ENCODE measurements around the gene TCTN3.

Gene TCTN3

GRCh38 chr10:95711492-95711891 lies 17.8 kb upstream of the TCTN3 start:
- no peak for DNase-seq (ENCODE audit: low read depth, low spot score)
- no peak for TF ChIP-seq CTCF (IDR thresholded peaks at IDR 0.05; ENCODE audit: insufficient read depth, low read length, missing control alignments)
- no peak overlapping the region for H3K4me3 ChIP-seq (ENCODE audit: low read depth, low read length)
- ChIA-PET POLR2A (no interaction called here), CTCF (no interaction called here)

- no peak for TF ChIP-seq CTCF (IDR thresholded peaks at IDR 0.05; ENCODE audit: insufficient read depth, low read length, missing control alignments)
- H3K4me3 ChIP-seq (ENCODE audit: low read depth, low read length) = no peak overlapping the region
- ChIA-PET POLR2A (no interaction called here), CTCF (interaction anchor here (3.5 to 3.7 kb wide), 2 partner anchors 13 to 135 kb away, joined by 19 to 39 read pairs; partner anchors contain the start of gene TCTN3)
- no peak for DNase-seq (ENCODE audit: low read depth, low spot score)
Measured at GRCh38 chr10:95706990-95707389, 13.3 kb upstream of the TCTN3 start.

- CTCF ChIA-PET = interaction anchor here (3.5 to 3.7 kb wide), 2 partner anchors 12 to 136 kb away, joined by 19 to 39 read pairs; partner anchors contain the start of gene TCTN3
- TF ChIP-seq CTCF (IDR thresholded peaks at IDR 0.05; ENCODE audit: insufficient read depth, low read length, missing control alignments) = no peak
- no peak overlapping the region for H3K4me3 ChIP-seq (ENCODE audit: low read depth, low read length)
- POLR2A ChIA-PET = no interaction called here
- DNase-seq (ENCODE audit: low read depth, low spot score) = no peak
Measured at GRCh38 chr10:95706573-95706972, 12.8 kb upstream of the TCTN3 start.

- no peak overlapping the region for H3K4me3 ChIP-seq (ENCODE audit: low read depth, low read length)
- DNase-seq (ENCODE audit: low read depth, low spot score) = no peak
- CTCF ChIA-PET = interaction anchor here (7.6 kb wide), 1 partner anchor 144 kb away, joined by 495 read pairs; no protein-coding TSS in a partner anchor
- no peak for TF ChIP-seq CTCF (IDR thresholded peaks at IDR 0.05; ENCODE audit: insufficient read depth, low read length, missing control alignments)
- POLR2A ChIA-PET = no interaction called here
Measured at GRCh38 chr10:95698415-95698814, 4.7 kb upstream of the TCTN3 start.

- TF ChIP-seq CTCF (IDR thresholded peaks at IDR 0.05; ENCODE audit: insufficient read depth, low read length, missing control alignments) = no peak
- ChIA-PET POLR2A (no interaction called here), CTCF (interaction anchor here (7.6 kb wide), 1 partner anchor 145 kb away, joined by 495 read pairs; no protein-coding TSS in a partner anchor)
- DNase-seq (ENCODE audit: low read depth, low spot score) = no peak
- H3K4me3 ChIP-seq (ENCODE audit: low read depth, low read length) = no peak overlapping the region
Measured at GRCh38 chr10:95697429-95697828, 3.7 kb upstream of the TCTN3 start.

GRCh38 chr10:95694665-95695064 lies 938 bp upstream of the TCTN3 start:
- ChIA-PET POLR2A (no interaction called here), CTCF (interaction anchor here (0.6 to 7.6 kb wide), 35 partner anchors 9 to 1894 kb away, joined by 3 to 495 read pairs (median 9); partner anchors contain the start of genes ALDH18A1 and CC2D2B)
- DNase-seq (ENCODE audit: low read depth, low spot score) = no peak
- no peak overlapping the region for H3K4me3 ChIP-seq (ENCODE audit: low read depth, low read length)
- no peak for TF ChIP-seq CTCF (IDR thresholded peaks at IDR 0.05; ENCODE audit: insufficient read depth, low read length, missing control alignments)
